DOHH2 (cell line): ENCODE results near the gene KRTAP4-16.

Source experiments
- H3F3A ChIP-seq: fragments of 200-600 bp; sonication (generic), shearing (Covaris generic); 2 replicates; pipeline ENCODE4 v1.6.0; 2016; ENCODE audit warnings: antibody characterized with exemption, mild to moderate bottlenecking; ENCODE audit not compliant: control insufficient read depth, insufficient read depth
- H3K27ac ChIP-seq: fragments of 200-600 bp; sonication (generic); 2 replicates; pipeline ENCODE4 v1.5.1; 2014; ENCODE audit warnings: low read depth, mild to moderate bottlenecking, low read length, moderate library complexity
- H3K27me3 ChIP-seq: fragments of 200-600 bp; sonication (generic); 2 replicates; pipeline ENCODE4 v1.6.1; 2014; ENCODE audit warnings: mild to moderate bottlenecking, low read length, mixed read lengths; ENCODE audit not compliant: control insufficient read depth
- H3K36me3 ChIP-seq: fragments of 200-600 bp; sonication (generic); 2 replicates; pipeline ENCODE4 v1.6.1; 2014; ENCODE audit warnings: mild to moderate bottlenecking, low read length, moderate library complexity, mixed read lengths; ENCODE audit not compliant: control insufficient read depth
- H3K4me1 ChIP-seq: fragments of 200-600 bp; sonication (generic); 2 replicates; pipeline ENCODE4 v1.6.1; 2014; ENCODE audit warnings: mild to moderate bottlenecking, low read length, mixed read lengths; ENCODE audit not compliant: control insufficient read depth
- H3K4me2 ChIP-seq: fragments of 200-600 bp; sonication (generic); 2 replicates; pipeline ENCODE4 v1.6.0; 2014; ENCODE audit warnings: mild to moderate bottlenecking, low read length, moderate library complexity
- H3K4me3 ChIP-seq: fragments of 200-600 bp; sonication (generic); 2 replicates; pipeline ENCODE4 v1.5.1; 2014; ENCODE audit warnings: mild to moderate bottlenecking, low read length, mixed read lengths
- H3K79me2 ChIP-seq: fragments of 200-600 bp; sonication (generic); 2 replicates; pipeline ENCODE4 v1.6.1; 2014; ENCODE audit warnings: mild to moderate bottlenecking, low read length, mixed read lengths; ENCODE audit not compliant: control insufficient read depth
- H3K9me2 ChIP-seq: fragments of 200-600 bp; sonication (generic); replicated peaks from 2 replicates; pipeline ENCODE4 v1.6.1; 2014; ENCODE audit warnings: mild to moderate bottlenecking, low read length, mixed read lengths; ENCODE audit not compliant: control insufficient read depth
- H3K9me3 ChIP-seq: fragments of 200-600 bp; sonication (generic); 2 replicates; pipeline ENCODE4 v1.6.1; 2014; ENCODE audit warnings: antibody characterized with exemption, low read length, mixed read lengths; ENCODE audit not compliant: control insufficient read depth, insufficient read depth
- H4K20me1 ChIP-seq: fragments of 200-600 bp; sonication (generic); 2 replicates; pipeline ENCODE4 v1.6.0; 2014; ENCODE audit warnings: low read depth, mild to moderate bottlenecking, antibody characterized with exemption, low read length, moderate library complexity; ENCODE audit not compliant: control insufficient read depth, insufficient read depth
- EZH2phosphoT487 ChIP-seq: fragments of 200-600 bp; sonication (generic); IDR thresholded peaks from 2 replicates; pipeline ENCODE4 v1.6.1; 2017; ENCODE audit warnings: borderline replicate concordance, mild to moderate bottlenecking, antibody characterized with exemption, low read length, moderate library complexity, mixed read lengths
- TF ChIP-seq, protein P1 (sequence below): fragments of 200-600 bp; sonication (generic); IDR thresholded peaks from one replicate; pipeline ENCODE4 v1.5.1; 2014; ENCODE audit warnings: antibody characterized with exemption, mild to moderate bottlenecking, low read depth, low read length; ENCODE audit not compliant: poor library complexity, severe bottlenecking

KRTAP4-16 gene

DNA sequence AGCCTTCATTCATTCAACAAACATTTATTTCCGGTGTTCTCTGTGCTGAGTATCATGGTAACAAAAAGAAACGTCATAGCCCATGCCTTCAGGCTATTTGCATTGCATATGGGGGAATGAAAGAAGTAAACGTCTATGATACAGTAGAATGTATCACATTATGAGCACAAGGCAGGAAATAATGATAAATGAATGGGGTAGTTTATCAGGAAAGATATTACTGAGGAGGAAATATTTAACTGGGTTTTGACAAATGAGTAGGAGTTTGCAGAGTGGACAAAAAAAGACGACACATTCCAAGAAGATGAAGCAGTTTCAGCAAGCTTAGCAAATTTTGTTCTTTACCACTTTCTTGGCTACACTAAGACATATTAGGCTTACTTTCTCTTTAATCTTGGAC lies 19.4 kb downstream of the KRTAP4-16 start:
- H3K9me2 ChIP-seq = no peaks in the 10 kb centered on the region
- no peaks in the 10 kb centered on the region for H4K20me1 ChIP-seq
- no peaks in the 10 kb centered on the region for H3K36me3 ChIP-seq
- H3K79me2 ChIP-seq = no peaks in the 10 kb centered on the region
- H3K27ac ChIP-seq = no peak overlapping the region
- H3K4me2 ChIP-seq = no peak overlapping the region
- no peaks in the 10 kb centered on the region for H3K27me3 ChIP-seq
- H3F3A ChIP-seq = no peaks in the 10 kb centered on the region
- no peak for TF ChIP-seq EZH2phosphoT487
- TF ChIP-seq, protein P1, sequence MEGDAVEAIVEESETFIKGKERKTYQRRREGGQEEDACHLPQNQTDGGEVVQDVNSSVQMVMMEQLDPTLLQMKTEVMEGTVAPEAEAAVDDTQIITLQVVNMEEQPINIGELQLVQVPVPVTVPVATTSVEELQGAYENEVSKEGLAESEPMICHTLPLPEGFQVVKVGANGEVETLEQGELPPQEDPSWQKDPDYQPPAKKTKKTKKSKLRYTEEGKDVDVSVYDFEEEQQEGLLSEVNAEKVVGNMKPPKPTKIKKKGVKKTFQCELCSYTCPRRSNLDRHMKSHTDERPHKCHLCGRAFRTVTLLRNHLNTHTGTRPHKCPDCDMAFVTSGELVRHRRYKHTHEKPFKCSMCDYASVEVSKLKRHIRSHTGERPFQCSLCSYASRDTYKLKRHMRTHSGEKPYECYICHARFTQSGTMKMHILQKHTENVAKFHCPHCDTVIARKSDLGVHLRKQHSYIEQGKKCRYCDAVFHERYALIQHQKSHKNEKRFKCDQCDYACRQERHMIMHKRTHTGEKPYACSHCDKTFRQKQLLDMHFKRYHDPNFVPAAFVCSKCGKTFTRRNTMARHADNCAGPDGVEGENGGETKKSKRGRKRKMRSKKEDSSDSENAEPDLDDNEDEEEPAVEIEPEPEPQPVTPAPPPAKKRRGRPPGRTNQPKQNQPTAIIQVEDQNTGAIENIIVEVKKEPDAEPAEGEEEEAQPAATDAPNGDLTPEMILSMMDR = no peak
- H3K4me1 ChIP-seq = no peaks in the 10 kb centered on the region
- no peak overlapping the region for H3K4me3 ChIP-seq
- no peaks in the 10 kb centered on the region for H3K9me3 ChIP-seq

DNA sequence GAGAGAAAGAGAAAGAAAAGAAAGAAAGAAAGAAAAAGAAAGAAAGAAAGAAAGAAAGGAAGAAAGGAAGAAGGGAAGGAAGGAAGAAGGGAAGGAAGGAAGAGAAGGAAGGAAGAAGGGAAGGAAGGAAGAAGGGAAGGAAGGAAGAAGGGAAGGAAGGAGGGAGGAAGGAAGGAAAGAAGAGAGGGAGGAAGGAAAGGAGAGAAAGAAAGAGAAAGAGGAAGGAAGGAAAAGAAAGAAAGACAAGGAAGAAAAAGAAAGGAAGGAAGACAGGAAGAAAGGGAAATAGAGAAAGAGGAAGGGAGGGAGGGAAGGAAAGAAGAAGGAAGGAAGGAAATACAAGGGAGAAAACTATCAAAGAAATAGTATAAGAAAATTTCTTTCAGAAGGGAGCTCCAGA lies 25.2 kb downstream of the KRTAP4-16 start:
- Histone ChIP-seq H3K27ac (no peak overlapping the region), H3K79me2 (no peaks in the 10 kb centered on the region), H3K27me3 (peaks cover 5% of the 10 kb centered on the region; the same call in 1 of the 2 replicates), H3K4me2 (no peak overlapping the region), H4K20me1 (no peaks in the 10 kb centered on the region), H3K36me3 (no peaks in the 10 kb centered on the region), H3K4me1 (no peaks in the 10 kb centered on the region), H3K9me3 (no peaks in the 10 kb centered on the region), H3F3A (no peaks in the 10 kb centered on the region), H3K4me3 (no peak overlapping the region), H3K9me2 (no peaks in the 10 kb centered on the region)
- TF ChIP-seq, protein P1 = no peak
- TF ChIP-seq EZH2phosphoT487 = no peak

DNA sequence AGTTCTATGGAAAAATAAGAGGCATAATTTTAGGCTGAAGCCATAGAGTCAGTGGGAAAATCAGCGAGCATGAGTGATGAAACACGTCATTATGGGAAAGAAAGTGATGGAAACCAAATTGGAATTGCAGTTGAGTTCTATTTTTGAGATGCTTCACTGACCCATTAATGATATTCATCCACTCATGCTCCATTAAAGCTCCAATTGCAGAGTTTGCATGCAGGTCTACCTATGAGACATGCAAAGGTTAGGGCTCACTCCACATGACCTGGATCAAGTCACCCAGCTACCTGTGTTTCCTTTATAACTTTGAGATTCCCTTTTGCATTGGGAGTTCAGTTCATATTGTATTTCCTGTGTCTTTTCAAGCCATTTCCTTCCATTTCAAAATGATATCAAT lies 28.3 kb downstream of the KRTAP4-16 start:
- Histone ChIP-seq H3K9me3 (no peaks in the 10 kb centered on the region), H4K20me1 (no peaks in the 10 kb centered on the region), H3K79me2 (no peaks in the 10 kb centered on the region), H3F3A (no peaks in the 10 kb centered on the region), H3K27ac (no peak overlapping the region), H3K4me3 (no peak overlapping the region), H3K27me3 (peaks cover 5% of the 10 kb centered on the region; the same call in 1 of the 2 replicates), H3K9me2 (no peaks in the 10 kb centered on the region), H3K4me1 (no peaks in the 10 kb centered on the region), H3K4me2 (no peak overlapping the region), H3K36me3 (no peaks in the 10 kb centered on the region)
- TF ChIP-seq, protein P1 = no peak
- no peak for TF ChIP-seq EZH2phosphoT487
